ENCODE results near the gene NT5C1A. TPM values are rescaled to one million over a fixed set of nuclear protein-coding genes. Genes with fewer than 3 reads are reported as not detected.
A peak's percentile ranks its signal among the peaks of the same experiment; 100 is the strongest.

NT5C1A gene
- total RNA-seq, 6 experiments from 2014 or later, result not detected

DNA sequence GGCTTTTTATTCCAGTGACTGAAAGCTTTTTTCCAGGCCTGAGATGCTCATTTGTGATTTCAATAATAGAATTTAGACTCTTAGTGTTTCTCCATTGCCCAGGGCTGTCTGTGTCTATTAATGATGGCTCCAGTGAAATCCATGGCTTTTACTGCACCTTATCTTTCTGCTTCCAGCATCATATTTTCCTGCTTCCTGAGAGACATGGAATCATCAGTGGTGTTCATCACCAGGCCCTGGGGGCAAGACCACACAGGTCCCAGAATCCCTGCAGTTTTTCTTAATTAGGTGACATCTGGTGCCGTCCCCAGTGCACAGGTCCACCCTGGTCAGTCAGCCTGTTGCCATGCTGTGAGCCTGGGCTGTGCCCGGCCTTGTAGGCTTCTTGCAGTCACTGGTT is 15.5 kb downstream of the NT5C1A start:
- Mint-ChIP-seq H3K27me3 (ENCODE audit: insufficient read depth) (peaks cover 51% of the 10 kb centered on the region), H3K4me3 (no peak overlapping the region), H3K9me3 (no peaks in the 10 kb centered on the region), H3K27ac (no peak overlapping the region), H3K36me3 (ENCODE audit: low read depth) (no peaks in the 10 kb centered on the region), H3K4me1 (ENCODE audit: low read depth) (peaks cover 9% of the 10 kb centered on the region; the same call in 1 of the 2 replicates)
- no peak for DNase-seq
- TF ChIP-seq, protein P1, sequence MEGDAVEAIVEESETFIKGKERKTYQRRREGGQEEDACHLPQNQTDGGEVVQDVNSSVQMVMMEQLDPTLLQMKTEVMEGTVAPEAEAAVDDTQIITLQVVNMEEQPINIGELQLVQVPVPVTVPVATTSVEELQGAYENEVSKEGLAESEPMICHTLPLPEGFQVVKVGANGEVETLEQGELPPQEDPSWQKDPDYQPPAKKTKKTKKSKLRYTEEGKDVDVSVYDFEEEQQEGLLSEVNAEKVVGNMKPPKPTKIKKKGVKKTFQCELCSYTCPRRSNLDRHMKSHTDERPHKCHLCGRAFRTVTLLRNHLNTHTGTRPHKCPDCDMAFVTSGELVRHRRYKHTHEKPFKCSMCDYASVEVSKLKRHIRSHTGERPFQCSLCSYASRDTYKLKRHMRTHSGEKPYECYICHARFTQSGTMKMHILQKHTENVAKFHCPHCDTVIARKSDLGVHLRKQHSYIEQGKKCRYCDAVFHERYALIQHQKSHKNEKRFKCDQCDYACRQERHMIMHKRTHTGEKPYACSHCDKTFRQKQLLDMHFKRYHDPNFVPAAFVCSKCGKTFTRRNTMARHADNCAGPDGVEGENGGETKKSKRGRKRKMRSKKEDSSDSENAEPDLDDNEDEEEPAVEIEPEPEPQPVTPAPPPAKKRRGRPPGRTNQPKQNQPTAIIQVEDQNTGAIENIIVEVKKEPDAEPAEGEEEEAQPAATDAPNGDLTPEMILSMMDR (IDR thresholded peaks at IDR 0.05), result no peak

GRCh38 chr1:39655578-39656268 is 16.2 kb downstream of the NT5C1A start:
- Mint-ChIP-seq H3K4me1 (ENCODE audit: low read depth) (peaks cover 9% of the 10 kb centered on the region; the same call in 1 of the 2 replicates), H3K27ac (no peak overlapping the region), H3K36me3 (ENCODE audit: low read depth) (no peaks in the 10 kb centered on the region), H3K27me3 (ENCODE audit: insufficient read depth) (peaks cover 48% of the 10 kb centered on the region), H3K4me3 (no peak overlapping the region), H3K9me3 (no peaks in the 10 kb centered on the region)
- TF ChIP-seq, protein P1 (IDR thresholded peaks at IDR 0.05), result no peak
- DNase-seq, result no peak

- H3K27me3 Mint-ChIP-seq (ENCODE audit: insufficient read depth), result peaks cover 38% of the 10 kb centered on the region
Measured at GRCh38 chr1:39654291-39654690, 17.6 kb downstream of the NT5C1A start.

GRCh38 chr1:39653546-39654031 is 18.3 kb downstream of the NT5C1A start:
- peak; percentile 67 for DNase-seq
- Mint-ChIP-seq H3K4me1 (ENCODE audit: low read depth) (peaks cover 9% of the 10 kb centered on the region; the same call in 1 of the 2 replicates), H3K36me3 (ENCODE audit: low read depth) (no peaks in the 10 kb centered on the region), H3K27me3 (ENCODE audit: insufficient read depth) (peaks cover 34% of the 10 kb centered on the region), H3K9me3 (no peaks in the 10 kb centered on the region), H3K4me3 (no peak overlapping the region), H3K27ac (no peak overlapping the region)
- TF ChIP-seq, protein P1 (IDR thresholded peaks at IDR 0.05), result peak; percentile 97

More at GRCh38 chr1:39654291-39654690, 17.6 kb downstream of the NT5C1A start:
- DNase-seq, result no peak
- Mint-ChIP-seq H3K9me3 (no peaks in the 10 kb centered on the region), H3K4me1 (ENCODE audit: low read depth) (peaks cover 9% of the 10 kb centered on the region; the same call in 1 of the 2 replicates), H3K27ac (no peak overlapping the region), H3K36me3 (ENCODE audit: low read depth) (no peaks in the 10 kb centered on the region), H3K4me3 (no peak overlapping the region)
- TF ChIP-seq, protein P1 (IDR thresholded peaks at IDR 0.05), result no peak

- TF ChIP-seq, protein P1 (IDR thresholded peaks at IDR 0.05), result no peak
- Mint-ChIP-seq H3K36me3 (ENCODE audit: low read depth) (no peaks in the 10 kb centered on the region), H3K9me3 (no peaks in the 10 kb centered on the region), H3K4me3 (no peak overlapping the region), H3K27ac (no peak overlapping the region), H3K27me3 (ENCODE audit: insufficient read depth) (peaks cover 29% of the 10 kb centered on the region), H3K4me1 (ENCODE audit: low read depth) (peaks cover 5% of the 10 kb centered on the region; the same call in 1 of the 2 replicates)
- DNase-seq, result no peak
Measured at GRCh38 chr1:39652554-39652953, 19.4 kb downstream of the NT5C1A start.
